Smooth muscle cell of trachea (primary cell): Measurements from ENCODE around the gene CD93. TPM values are rescaled to one million over a fixed set of nuclear protein-coding genes. Genes with fewer than 3 reads are reported as not detected.

Experiments used
- total RNA-seq: library from RNA; depleted of rRNA; stranded (reverse); fragments of >200 nt; gene quantifications from 2 replicates; pipeline ENCODE4 v1.2.1, GENCODE V29; 2014

Gene CD93, protein sequence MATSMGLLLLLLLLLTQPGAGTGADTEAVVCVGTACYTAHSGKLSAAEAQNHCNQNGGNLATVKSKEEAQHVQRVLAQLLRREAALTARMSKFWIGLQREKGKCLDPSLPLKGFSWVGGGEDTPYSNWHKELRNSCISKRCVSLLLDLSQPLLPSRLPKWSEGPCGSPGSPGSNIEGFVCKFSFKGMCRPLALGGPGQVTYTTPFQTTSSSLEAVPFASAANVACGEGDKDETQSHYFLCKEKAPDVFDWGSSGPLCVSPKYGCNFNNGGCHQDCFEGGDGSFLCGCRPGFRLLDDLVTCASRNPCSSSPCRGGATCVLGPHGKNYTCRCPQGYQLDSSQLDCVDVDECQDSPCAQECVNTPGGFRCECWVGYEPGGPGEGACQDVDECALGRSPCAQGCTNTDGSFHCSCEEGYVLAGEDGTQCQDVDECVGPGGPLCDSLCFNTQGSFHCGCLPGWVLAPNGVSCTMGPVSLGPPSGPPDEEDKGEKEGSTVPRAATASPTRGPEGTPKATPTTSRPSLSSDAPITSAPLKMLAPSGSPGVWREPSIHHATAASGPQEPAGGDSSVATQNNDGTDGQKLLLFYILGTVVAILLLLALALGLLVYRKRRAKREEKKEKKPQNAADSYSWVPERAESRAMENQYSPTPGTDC
- 1.0 TPM in 1 of 2 replicates, not detected in the other for total RNA-seq

DNA sequence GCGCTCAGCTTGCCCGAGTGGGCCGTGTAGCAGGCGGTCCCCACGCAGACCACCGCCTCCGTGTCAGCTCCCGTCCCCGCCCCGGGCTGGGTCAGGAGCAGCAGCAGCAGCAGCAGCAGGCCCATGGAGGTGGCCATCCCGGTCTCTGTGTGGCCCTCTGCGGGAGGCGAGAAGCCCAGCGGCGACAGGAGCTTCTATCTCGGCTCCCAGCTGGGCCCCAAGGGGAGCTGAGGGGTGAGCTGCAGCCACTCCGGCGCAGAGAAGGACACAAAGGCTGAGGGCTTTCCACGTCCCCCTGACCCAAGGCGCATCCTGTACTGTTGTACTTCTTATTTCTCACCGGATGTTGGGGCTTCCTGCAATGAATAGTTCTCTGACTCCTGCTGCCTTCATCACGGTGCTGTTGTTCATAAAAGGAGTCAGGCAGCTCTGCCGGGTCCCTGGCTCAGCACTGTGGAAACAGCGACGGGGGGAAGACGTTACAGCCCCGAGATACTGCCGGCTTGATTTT is at the start of gene CD93:
Gene CD93, minus strand, starts transcription at position 269 of the 511 bp plus-strand sequence. Its CDS starts 132 bp downstream, at position 137.

DNA sequence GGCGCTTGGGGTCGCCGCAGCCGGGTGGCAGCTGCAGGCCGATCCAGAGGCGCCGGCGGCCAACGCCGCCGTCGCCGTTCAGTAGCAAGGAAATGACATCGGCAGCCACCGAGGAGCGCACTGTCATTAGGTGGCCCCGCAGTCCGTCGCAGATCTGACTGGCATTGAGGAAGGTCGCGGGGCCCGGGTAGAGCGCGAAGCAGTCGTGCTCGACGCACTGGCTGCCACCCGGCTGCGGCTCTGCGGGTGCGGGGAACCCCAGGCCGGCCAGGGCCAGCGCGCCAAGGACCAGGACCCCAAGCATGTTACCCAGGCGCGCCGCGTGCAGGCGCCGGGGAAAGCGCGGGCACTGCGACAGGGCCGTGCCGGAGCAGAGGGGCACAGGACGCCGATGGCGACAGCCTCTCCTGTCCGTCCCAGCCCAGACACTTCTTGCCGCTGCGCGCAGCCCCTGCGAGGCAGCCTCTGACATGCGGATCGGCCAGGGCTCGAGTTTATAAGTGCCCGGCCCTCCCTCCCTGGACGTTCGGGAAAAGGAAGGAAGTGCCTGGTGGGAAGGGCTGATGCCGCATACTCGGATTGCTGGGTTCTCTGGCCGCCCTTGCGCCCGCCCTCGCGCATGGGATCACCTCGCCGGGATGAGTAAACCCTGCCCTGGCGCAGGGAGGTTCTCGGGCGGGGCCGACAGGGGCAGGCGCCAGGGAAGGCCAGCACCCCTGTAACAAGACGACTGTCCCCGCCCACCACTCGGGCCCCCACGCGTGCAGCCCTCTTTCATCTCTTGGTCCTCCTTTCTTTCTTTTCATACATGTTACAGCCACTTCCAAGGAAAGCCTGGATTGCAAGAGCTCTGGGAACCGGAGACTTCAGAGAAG is 36.7 kb downstream of the CD93 start, which contains the start of gene THBD:
Gene THBD, minus strand, starts transcription at position 472 of the 875 bp plus-strand sequence. Its CDS starts 168 bp downstream, at position 304.

DNA sequence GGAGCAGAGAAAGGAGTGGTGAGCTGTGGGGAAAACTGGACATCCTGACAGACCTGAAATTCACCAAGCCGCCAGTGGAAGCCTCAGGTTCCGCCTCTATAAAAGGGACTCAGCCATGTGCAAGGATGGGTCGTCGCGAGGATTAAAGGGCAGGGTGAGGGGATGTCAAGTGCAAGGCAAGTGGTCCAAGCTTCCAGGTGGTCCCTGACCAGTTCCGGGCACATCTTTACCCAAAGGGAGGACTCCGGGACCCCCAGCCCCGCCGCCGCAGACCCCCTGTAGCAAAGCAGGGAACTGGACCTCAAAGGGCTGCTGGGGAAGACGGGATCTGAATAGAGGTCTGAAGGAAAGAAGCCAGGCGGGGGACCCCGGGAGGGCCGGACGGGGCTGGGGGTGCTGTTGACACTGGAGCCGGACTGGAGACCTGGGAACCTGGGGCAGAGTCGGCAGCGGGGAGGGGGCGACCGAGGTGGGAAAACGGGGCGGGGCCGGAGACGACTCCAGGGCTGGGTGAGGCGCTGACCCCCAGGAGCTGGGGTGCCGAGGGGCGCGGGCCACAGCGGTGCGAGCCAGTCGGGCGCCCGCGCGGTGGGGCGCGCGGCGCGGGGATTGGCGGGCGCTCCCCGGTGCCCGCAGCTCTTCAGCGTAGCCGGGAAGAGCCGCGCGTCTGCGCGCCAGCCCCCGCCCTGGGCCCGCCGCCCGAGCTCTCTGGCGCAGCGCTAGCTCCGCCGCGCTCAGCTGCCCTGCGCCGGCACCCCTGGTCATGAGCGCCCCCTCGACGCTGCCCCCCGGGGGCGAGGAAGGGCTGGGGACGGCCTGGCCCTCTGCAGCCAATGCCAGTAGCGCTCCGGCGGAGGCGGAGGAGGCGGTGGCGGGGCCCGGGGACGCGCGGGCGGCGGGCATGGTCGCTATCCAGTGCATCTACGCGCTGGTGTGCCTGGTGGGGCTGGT is 51.1 kb downstream of the CD93 start, which contains the start of gene SSTR4:
Gene SSTR4, plus strand, starts transcription at position 592 of the 951 bp plus-strand sequence. Its CDS starts 172 bp downstream, at position 764.

Other genes starting within 250 kb of the CD93 start
- gene SSTR4, start 51.0 kb downstream of the CD93 start, total RNA-seq = not detected in 2 replicates
- gene THBD, start 36.7 kb downstream of the CD93 start, total RNA-seq = 27.3 and 37.7 TPM in 2 replicates